Mucosa of descending colon (tissue), 3 donors: ENCODE data around the gene PPFIA4. TPM values are rescaled to one million over a fixed set of nuclear protein-coding genes. Genes with fewer than 3 reads are reported as not detected.
A peak's percentile ranks its signal among the peaks of the same experiment; 100 is the strongest.

Source experiments
- ATAC-seq: fragments of 200-7000 bp; cut with Tn5 transposase; one replicate; pipeline ENCODE4 v1.9.1; 2020; ENCODE audit warnings: mild to moderate bottlenecking, moderate library complexity
- DNase-seq, 3 donors: peaks; one replicate each; pipeline ENCODE4 v3.0.0-alpha.2; 2020
- H3K36me3 ChIP-seq: fragments of 200-600 bp; one replicate; pipeline ENCODE4 v1.8.0; 2021; ENCODE audit warnings: low read depth, mild to moderate bottlenecking
- H3K4me1 ChIP-seq: fragments of 200-600 bp; one replicate; pipeline ENCODE4 v1.8.0; 2021; ENCODE audit warnings: low read depth, mild to moderate bottlenecking
- H3K4me3 ChIP-seq: fragments of 200-600 bp; one replicate; pipeline ENCODE4 v1.8.0; 2021; ENCODE audit warnings: mild to moderate bottlenecking
- H3K9me3 ChIP-seq: fragments of 200-600 bp; one replicate; pipeline ENCODE4 v1.8.0; 2021; ENCODE audit warnings: mild to moderate bottlenecking
- intact Hi-C, 2 donors: fragments of 100-400 bp; cut with DNase I in 1 of 2; cut with micrococcal nuclease in 1 of 2; formaldehyde crosslinking; loops; one replicate each; pipeline versions ENCODE4 v1.11.0 to v1.11.1; 2022; cut with DNase I, micrococcal nuclease
- total RNA-seq, 3 donors: library from RNA; stranded (reverse); fragmentation: NEBNext Ultra II Directional in 2 of 3; extraction: Animal tissue kit (Norgen Biotek cat#: 25700) in 2 of 3; gene quantifications; one replicate each; pipeline versions ENCODE4 v1.2.1 to v1.2.4, GENCODE V29; 2021 to 2023
- TF ChIP-seq, protein P1 (sequence below): fragments of 200-600 bp; IDR thresholded peaks from one replicate; pipeline ENCODE4 v1.8.0; 2022; ENCODE audit warnings: antibody characterized with exemption, mild to moderate bottlenecking
- donor health status: DM: no; HTN: no; CAD: no; lungs with moderate emphysema.
- donor health status: DM: no; HTN: no; CAD: no.
- donor health status: DM: no; HTN: yes; CAD: no.

The PPFIA4 gene
- total RNA-seq, 3 donors from 2014 or later: 0.43 to 4.0 (median 0.60) TPM

- no peaks in the 10 kb centered on the region for H3K4me1 ChIP-seq
- intact Hi-C loops: no loop called here
Measured at GRCh38 chr1:203036537-203036936, 10.2 kb downstream of the PPFIA4 start.

GRCh38 chr1:203037509-203038190 lies 11.4 kb downstream of the PPFIA4 start:
- TF ChIP-seq, protein P1, sequence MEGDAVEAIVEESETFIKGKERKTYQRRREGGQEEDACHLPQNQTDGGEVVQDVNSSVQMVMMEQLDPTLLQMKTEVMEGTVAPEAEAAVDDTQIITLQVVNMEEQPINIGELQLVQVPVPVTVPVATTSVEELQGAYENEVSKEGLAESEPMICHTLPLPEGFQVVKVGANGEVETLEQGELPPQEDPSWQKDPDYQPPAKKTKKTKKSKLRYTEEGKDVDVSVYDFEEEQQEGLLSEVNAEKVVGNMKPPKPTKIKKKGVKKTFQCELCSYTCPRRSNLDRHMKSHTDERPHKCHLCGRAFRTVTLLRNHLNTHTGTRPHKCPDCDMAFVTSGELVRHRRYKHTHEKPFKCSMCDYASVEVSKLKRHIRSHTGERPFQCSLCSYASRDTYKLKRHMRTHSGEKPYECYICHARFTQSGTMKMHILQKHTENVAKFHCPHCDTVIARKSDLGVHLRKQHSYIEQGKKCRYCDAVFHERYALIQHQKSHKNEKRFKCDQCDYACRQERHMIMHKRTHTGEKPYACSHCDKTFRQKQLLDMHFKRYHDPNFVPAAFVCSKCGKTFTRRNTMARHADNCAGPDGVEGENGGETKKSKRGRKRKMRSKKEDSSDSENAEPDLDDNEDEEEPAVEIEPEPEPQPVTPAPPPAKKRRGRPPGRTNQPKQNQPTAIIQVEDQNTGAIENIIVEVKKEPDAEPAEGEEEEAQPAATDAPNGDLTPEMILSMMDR: no peak
- Histone ChIP-seq H3K9me3 (no peaks in the 10 kb centered on the region), H3K4me1 (no peaks in the 10 kb centered on the region), H3K36me3 (no peaks in the 10 kb centered on the region), H3K4me3 (no peak overlapping the region)
- ATAC-seq (no peak), DNase-seq (no peak)
- intact Hi-C loops: loop anchor here in 1 of 2 donors (2.0 kb wide), 1 partner anchor 135 kb away; no protein-coding TSS in a partner anchor

More at GRCh38 chr1:203036537-203036936, 10.2 kb downstream of the PPFIA4 start:
- TF ChIP-seq, protein P1: no peak
- DNase-seq: no peak
- Histone ChIP-seq H3K4me3 (no peak overlapping the region), H3K9me3 (no peaks in the 10 kb centered on the region), H3K36me3 (no peaks in the 10 kb centered on the region)
- no peak for ATAC-seq

- intact Hi-C loops: loop anchor here in 1 of 2 donors (2.0 kb wide), 1 partner anchor 135 kb away; no protein-coding TSS in a partner anchor
- Histone ChIP-seq H3K4me3 (no peak overlapping the region), H3K36me3 (no peaks in the 10 kb centered on the region), H3K9me3 (no peaks in the 10 kb centered on the region), H3K4me1 (no peaks in the 10 kb centered on the region)
- TF ChIP-seq, protein P1: no peak
- ATAC-seq (no peak), DNase-seq (no peak)
Measured at GRCh38 chr1:203038217-203038741, 12.0 kb downstream of the PPFIA4 start.

DNA sequence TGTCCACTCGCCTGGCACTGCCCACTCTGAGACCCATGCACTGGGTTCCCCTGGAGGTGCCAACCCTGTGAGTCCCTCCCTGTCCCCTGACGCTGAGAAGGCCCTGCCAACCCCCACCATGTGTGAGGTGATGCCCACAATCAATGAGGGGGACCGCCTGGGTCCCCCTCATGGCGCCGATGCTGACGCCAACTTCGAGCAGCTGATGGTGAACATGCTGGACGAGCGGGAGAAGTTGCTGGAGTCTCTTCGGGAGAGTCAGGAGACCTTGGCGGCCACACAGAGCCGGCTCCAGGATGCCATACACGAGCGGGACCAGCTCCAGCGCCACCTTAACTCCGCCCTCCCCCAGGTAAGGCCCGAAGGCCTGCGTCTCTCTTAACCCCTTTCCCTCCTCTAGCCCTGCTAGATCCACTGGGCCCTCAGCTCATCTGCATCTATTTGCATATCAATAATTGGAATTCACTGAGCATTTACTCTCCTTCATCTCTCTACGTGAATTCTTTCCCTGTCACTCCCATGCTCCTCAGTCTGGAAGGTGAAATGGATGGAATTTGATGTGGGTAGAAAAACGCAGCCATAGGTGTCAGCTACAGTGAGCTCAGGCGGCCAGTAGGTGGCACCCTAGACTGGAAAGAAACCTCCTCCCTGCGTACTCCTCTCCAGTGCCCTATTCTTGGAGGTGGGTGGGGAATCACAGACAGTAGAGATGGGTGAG lies 12.8 kb downstream of the PPFIA4 start:
- DNase-seq (peak; percentile 63 to 88 (median 76)), ATAC-seq (peak; percentile 88)
- Histone ChIP-seq H3K36me3 (no peaks in the 10 kb centered on the region), H3K4me1 (no peaks in the 10 kb centered on the region), H3K9me3 (no peaks in the 10 kb centered on the region), H3K4me3 (no peak overlapping the region)
- intact Hi-C loops: loop anchor here in 1 of 2 donors (2.0 kb wide), 1 partner anchor 134 kb away; no protein-coding TSS in a partner anchor
- TF ChIP-seq, protein P1: peak; percentile 76

GRCh38 chr1:203039609-203040512 lies 13.6 kb downstream of the PPFIA4 start:
- ATAC-seq: no peak

More at GRCh38 chr1:203039609-203040512, 13.6 kb downstream of the PPFIA4 start:
- intact Hi-C loops: loop anchor here (2.0 to 5.0 kb wide), 3 partner anchors 132 to 177 kb away; no protein-coding TSS in a partner anchor
- H3K36me3 ChIP-seq: no peaks in the 10 kb centered on the region
- no peaks in the 10 kb centered on the region for H3K9me3 ChIP-seq
- TF ChIP-seq, protein P1: no peak
- no peaks in the 10 kb centered on the region for H3K4me1 ChIP-seq
- H3K4me3 ChIP-seq: no peak overlapping the region
- DNase-seq: no peak
